HepG2 (cell line): ENCODE results near the gene IGFLR1. TPM values are rescaled to one million over a fixed set of nuclear protein-coding genes. Genes with fewer than 3 reads are reported as not detected.

Experiments used
- ATAC-seq: fragments of 200-7000 bp; cut with Tn5 transposase; 3 replicates; pipeline ENCODE4 v1.9.1; 2020; ENCODE audit warnings: mild to moderate bottlenecking, moderate library complexity
- BruUV-seq: library from RNA; stranded (reverse); fragments of 400-500 nt; replicated peaks from 2 replicates; lab custom pipeline; 2021; lab: Mats Ljungman, UMichigan
- CTCF ChIA-PET: fragments of 300-600 bp; formaldehyde crosslinking; extraction: SDS; loops from one replicate; lab custom pipeline; 2021; ENCODE audit warnings: low total read pairs, inconsistent platforms, low intra/inter-chr PET ratio; lab: Yijun Ruan, JAX
- POLR2A ChIA-PET: fragments of 350-600 bp; sonication (Branson Sonifier 250); formaldehyde crosslinking; loops from one replicate; lab custom pipeline; 2020; ENCODE audit warnings: antibody characterized with exemption, inconsistent platforms; lab: Yijun Ruan, JAX
- DNase-seq: peaks from one replicate; pipeline ENCODE4 v3.0.0-alpha.2; 2015; ENCODE audit warnings: low spot score
- FAIRE-seq: peaks from 3 replicates; lab custom pipeline; 2011; peaks lifted over from hg19 to GRCh38; lab: Jason Lieb, UNC
- H2AFZ ChIP-seq: one replicate; pipeline ENCODE4 v1.6.1; 2011; ENCODE audit warnings: low read length, inconsistent platforms
- H3K27ac ChIP-seq: fragments of 300-600 bp; 3 replicates; pipeline ENCODE4 v1.8.0; 2011; ENCODE audit warnings: mixed run types, mild to moderate bottlenecking, mixed read lengths, low read length, inconsistent platforms; ENCODE audit not compliant: insufficient read depth; ENCODE audit errors: extremely low read length
- H3K27me3 ChIP-seq, 2 experiments: fragments of 200-600 bp in 1 of 2; 2 replicates in 1 of 2; 3 replicates in 1 of 2; pipeline versions ENCODE4 v1.6.0 to v1.8.0; 2011; ENCODE audit warnings: low read length in 2 of 2, mild to moderate bottlenecking in 2 of 2, moderate library complexity in 2 of 2, inconsistent platforms in 1 of 2; ENCODE audit not compliant: insufficient read depth in 2 of 2, control insufficient read depth in 1 of 2
- H3K36me3 ChIP-seq, 2 experiments: fragments of 200-600 bp in 1 of 2; replicated peaks in 1 of 2; 2 replicates in 1 of 2; 3 replicates in 1 of 2; pipeline versions ENCODE4 v1.5.1 to v1.8.0; 2011; ENCODE audit warnings: low read length in 2 of 2, inconsistent platforms in 1 of 2; ENCODE audit not compliant: insufficient read depth in 2 of 2, control insufficient read depth in 1 of 2
- H3K4me1 ChIP-seq: 2 replicates; pipeline ENCODE4 v1.5.1; 2012; ENCODE audit warnings: low read length, inconsistent platforms; ENCODE audit not compliant: insufficient read depth
- H3K4me2 ChIP-seq: 2 replicates; pipeline ENCODE4 v1.6.0; 2011; ENCODE audit warnings: low read depth, low read length, inconsistent platforms
- H3K4me3 ChIP-seq, 3 experiments: fragments of 200-600 bp in 1 of 3; sonication (generic), shearing (Covaris generic) in 1 of 3; replicated peaks in 1 of 3; 2 replicates each; pipeline ENCODE4 v1.5.1; 2011 to 2016; ENCODE audit warnings: low read length in 3 of 3, inconsistent platforms in 2 of 3, low read depth in 2 of 3, mild to moderate bottlenecking in 2 of 3, control low read depth in 1 of 3, mixed read lengths in 1 of 3; ENCODE audit not compliant: insufficient read depth in 1 of 3
- H3K79me2 ChIP-seq: one replicate; pipeline ENCODE4 v1.6.1; 2011; ENCODE audit warnings: low read length, inconsistent platforms; ENCODE audit not compliant: insufficient read depth
- H3K9ac ChIP-seq: 2 replicates; pipeline ENCODE4 v1.6.0; 2011; ENCODE audit warnings: mild to moderate bottlenecking, low read depth, low read length, inconsistent platforms; ENCODE audit not compliant: insufficient read depth
- H3K9me3 ChIP-seq: 2 replicates; pipeline ENCODE4 v1.5.1; 2012; ENCODE audit warnings: mild to moderate bottlenecking, low read length
- H4K20me1 ChIP-seq: 2 replicates; pipeline ENCODE4 v1.6.0; 2011; ENCODE audit warnings: inconsistent platforms, mild to moderate bottlenecking, low read length, moderate library complexity; ENCODE audit not compliant: insufficient read depth
- AGO2 ChIP-seq: fragments of 200-400 bp; formaldehyde crosslinking; optimal IDR thresholded peaks from 2 replicates; pipeline ENCODE3; 2017; ENCODE audit warnings: mild to moderate bottlenecking, low read depth, low read length, moderate library complexity
- ATRX ChIP-seq: sonication (generic); formaldehyde crosslinking; IDR thresholded peaks from 2 replicates; pipeline ENCODE4 v1.4.0; 2020; ENCODE audit warnings: missing genetic modification reagents, borderline replicate concordance
- CENPT ChIP-seq: sonication (generic); formaldehyde crosslinking; IDR thresholded peaks from 2 replicates; pipeline ENCODE4 v1.8.0; 2022; ENCODE audit warnings: low read depth, mild to moderate bottlenecking, moderate library complexity, missing genetic modification reagents
- HMG20A ChIP-seq: IDR thresholded peaks from 2 replicates; pipeline ENCODE4 v1.6.1; 2016; ENCODE audit warnings: borderline replicate concordance
- HNRNPK ChIP-seq: fragments of 200-400 bp; formaldehyde crosslinking; IDR thresholded peaks from 2 replicates; pipeline ENCODE4 v1.6.1; 2018; ENCODE audit warnings: low read length, low read depth, moderate library complexity, mild to moderate bottlenecking; ENCODE audit not compliant: poor library complexity, severe bottlenecking
- HNRNPL ChIP-seq: fragments of 200-400 bp; formaldehyde crosslinking; IDR thresholded peaks from 2 replicates; pipeline ENCODE4 v1.6.1; 2017; ENCODE audit warnings: mild to moderate bottlenecking, low read depth, low read length
- KDM6A ChIP-seq: IDR thresholded peaks from 2 replicates; pipeline ENCODE4 v1.6.1; 2016; ENCODE audit warnings: low read depth
- ZFAT ChIP-seq: sonication (generic); formaldehyde crosslinking; conservative IDR thresholded peaks from 2 replicates; pipeline ENCODE4 v1.8.1; 2023; ENCODE audit warnings: missing genetic modification reagents, inconsistent platforms
- WGBS: methylation state at CpG from one replicate; pipeline ENCODE4 v1.1.6; 2017; ENCODE audit warnings: low lambda C conversion rate; 5-methylcytosine and 5-hydroxymethylcytosine counted together
- in situ Hi-C: cut with HindIII; loops from 2 replicates; pipeline ENCODE4 v1.10.0; 2017; ENCODE audit warnings: low pct_unique_long_range_greater_than_20kb; ENCODE audit not compliant: extremely low pct_ligation_motif_present
- intact Hi-C: fragments of 100-400 bp; cut with micrococcal nuclease; formaldehyde crosslinking; loops from one replicate; pipeline ENCODE4 v1.10.0; 2022; ENCODE audit not compliant: unreplicated experiment
- polyA plus RNA-seq, 8 experiments: library from polyadenylated mRNA; depleted of rRNA in 3 of 8; stranded (reverse) in 7 of 8; unstranded in 1 of 8; fragments of >200 nt; fragmentation: Illumina TruSeq in 4 of 8; extraction: Trizol in 4 of 8; gene quantifications; 2 replicates each; pipeline versions ENCODE4 v1.2.1 to v1.2.3, GENCODE V29; 2011 to 2016; ENCODE audit warnings: low read depth in 4 of 8, missing spikeins in 1 of 8, mixed read lengths in 1 of 8; ENCODE audit not compliant: insufficient read depth in 1 of 8
- total RNA-seq, 5 experiments: library from RNA; depleted of rRNA; stranded (reverse); fragments of >200 nt; fragmentation: Illumina TruSeq; extraction: Trizol; gene quantifications; 2 replicates each; pipeline ENCODE4 v1.2.3, GENCODE V29; 2016; ENCODE audit warnings: low read depth in 1 of 5
- TF ChIP-seq, protein P1 (sequence below): sonication (generic); formaldehyde crosslinking; conservative IDR thresholded peaks from 2 replicates; pipeline ENCODE4 v1.4.0; 2020; ENCODE audit warnings: mild to moderate bottlenecking, missing genetic modification reagents, moderate library complexity
- TF ChIP-seq, protein P2 (sequence below): sonication (generic); formaldehyde crosslinking; IDR thresholded peaks from 2 replicates; pipeline ENCODE4 v1.4.0; 2020; ENCODE audit warnings: mild to moderate bottlenecking, missing genetic modification reagents
- TF ChIP-seq, protein P3 (sequence below): sonication (generic); formaldehyde crosslinking; IDR thresholded peaks from 2 replicates; pipeline ENCODE4 v1.4.0; 2020; ENCODE audit warnings: missing genetic modification reagents
- TF ChIP-seq, protein P4 (sequence below): sonication (generic); formaldehyde crosslinking; IDR thresholded peaks from 2 replicates; pipeline ENCODE4 v1.5.1; 2020; ENCODE audit warnings: mild to moderate bottlenecking, missing genetic modification reagents

IGFLR1 gene
- total and polyA plus RNA-seq, 2 of the 13 experiments (the other 11 are each of a cell fraction or from before 2014, with no cell fraction given) = 5.4 to 8.9 TPM

DNA sequence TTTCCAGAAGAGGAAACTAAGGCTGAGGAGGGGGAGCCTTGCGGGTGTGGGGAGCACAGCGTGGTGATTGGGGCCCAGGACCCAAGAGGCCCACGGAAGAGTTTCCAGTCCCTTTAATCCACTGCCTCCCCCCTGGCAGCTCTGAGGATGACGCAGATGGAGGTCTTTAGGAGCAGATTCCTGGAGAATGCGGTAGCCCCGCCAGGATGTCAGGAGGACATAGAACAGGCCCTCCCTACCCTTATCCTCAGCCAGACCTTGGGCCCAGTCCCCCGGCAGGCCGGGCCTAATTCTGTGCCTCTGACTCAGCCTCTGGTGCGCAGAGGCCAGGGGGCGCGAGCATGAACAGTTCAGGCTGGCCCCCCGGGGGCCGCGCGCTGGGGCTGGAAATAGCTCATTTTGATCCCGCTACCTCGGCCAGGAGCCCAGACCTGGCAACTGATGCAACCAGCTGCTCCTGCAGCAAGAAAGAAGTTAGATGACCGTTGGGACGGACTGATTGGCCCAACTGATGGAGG, 15.0 kb upstream of the IGFLR1 start (continued):
- TF ChIP-seq, protein P1, sequence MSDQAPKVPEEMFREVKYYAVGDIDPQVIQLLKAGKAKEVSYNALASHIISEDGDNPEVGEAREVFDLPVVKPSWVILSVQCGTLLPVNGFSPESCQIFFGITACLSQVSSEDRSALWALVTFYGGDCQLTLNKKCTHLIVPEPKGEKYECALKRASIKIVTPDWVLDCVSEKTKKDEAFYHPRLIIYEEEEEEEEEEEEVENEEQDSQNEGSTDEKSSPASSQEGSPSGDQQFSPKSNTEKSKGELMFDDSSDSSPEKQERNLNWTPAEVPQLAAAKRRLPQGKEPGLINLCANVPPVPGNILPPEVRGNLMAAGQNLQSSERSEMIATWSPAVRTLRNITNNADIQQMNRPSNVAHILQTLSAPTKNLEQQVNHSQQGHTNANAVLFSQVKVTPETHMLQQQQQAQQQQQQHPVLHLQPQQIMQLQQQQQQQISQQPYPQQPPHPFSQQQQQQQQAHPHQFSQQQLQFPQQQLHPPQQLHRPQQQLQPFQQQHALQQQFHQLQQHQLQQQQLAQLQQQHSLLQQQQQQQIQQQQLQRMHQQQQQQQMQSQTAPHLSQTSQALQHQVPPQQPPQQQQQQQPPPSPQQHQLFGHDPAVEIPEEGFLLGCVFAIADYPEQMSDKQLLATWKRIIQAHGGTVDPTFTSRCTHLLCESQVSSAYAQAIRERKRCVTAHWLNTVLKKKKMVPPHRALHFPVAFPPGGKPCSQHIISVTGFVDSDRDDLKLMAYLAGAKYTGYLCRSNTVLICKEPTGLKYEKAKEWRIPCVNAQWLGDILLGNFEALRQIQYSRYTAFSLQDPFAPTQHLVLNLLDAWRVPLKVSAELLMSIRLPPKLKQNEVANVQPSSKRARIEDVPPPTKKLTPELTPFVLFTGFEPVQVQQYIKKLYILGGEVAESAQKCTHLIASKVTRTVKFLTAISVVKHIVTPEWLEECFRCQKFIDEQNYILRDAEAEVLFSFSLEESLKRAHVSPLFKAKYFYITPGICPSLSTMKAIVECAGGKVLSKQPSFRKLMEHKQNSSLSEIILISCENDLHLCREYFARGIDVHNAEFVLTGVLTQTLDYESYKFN (CRISPR knock-in tag) = peak; percentile 13; the same call in 1 of the 2 replicates
- TF ChIP-seq, protein P2, sequence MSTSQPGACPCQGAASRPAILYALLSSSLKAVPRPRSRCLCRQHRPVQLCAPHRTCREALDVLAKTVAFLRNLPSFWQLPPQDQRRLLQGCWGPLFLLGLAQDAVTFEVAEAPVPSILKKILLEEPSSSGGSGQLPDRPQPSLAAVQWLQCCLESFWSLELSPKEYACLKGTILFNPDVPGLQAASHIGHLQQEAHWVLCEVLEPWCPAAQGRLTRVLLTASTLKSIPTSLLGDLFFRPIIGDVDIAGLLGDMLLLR (CRISPR knock-in tag) = no peak; the same call in 1 of the 2 replicates
- TF ChIP-seq, all 625 proteins: peak for 22

DNA sequence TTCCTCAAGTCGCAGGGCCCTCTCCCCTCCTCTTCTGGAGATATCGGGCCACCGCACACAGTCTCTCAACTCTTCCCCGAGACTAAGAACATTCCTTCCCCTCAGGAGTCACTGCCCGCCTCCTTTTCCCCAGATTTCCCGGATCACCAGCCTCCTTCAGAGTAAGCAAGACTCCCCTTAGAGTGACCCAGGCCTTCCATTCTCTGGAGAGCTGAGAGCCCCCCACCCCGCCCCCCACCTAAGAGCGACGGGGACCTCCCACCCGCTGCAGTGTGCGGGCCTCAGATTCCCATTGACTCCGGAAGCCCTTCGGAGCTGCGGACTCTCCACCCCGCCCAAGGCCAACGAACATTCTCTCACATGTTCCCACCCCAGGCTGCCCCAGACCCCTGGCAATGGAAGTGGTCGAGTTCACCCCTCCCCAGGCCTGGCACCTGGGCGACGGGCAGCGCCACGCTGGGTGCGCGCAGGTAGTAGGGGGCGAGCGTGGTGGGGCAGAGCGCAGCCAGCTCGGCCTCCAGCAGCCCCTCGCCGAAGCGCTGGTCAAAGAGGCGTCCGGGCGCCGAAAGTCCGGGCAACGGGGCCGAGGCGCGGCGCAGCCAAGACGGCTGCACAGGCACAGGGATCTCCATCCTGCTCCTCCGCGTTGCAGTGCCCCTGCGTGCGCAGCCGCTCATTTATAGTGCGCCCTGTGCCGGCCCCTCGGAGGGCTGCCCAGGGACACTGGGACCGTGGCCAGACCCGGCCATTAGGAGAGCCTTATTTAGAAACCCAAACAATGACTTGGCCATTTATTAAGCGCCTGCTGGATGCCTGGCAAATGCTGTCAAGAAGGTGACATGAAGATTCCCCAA, 14.4 kb upstream of the IGFLR1 start, which contains the start of gene HSPB6:
Gene HSPB6 (minus strand): TSS at position 653 of the 854 bp plus-strand sequence. CDS start 21 bp downstream, at position 632.
- CTCF ChIA-PET = no interaction called here
- POLR2A ChIA-PET = interaction anchor here (0.7 to 1.5 kb wide), 5 partner anchors 8 to 16 kb away, joined by 3 to 17 read pairs (median 5); partner anchors contain the start of genes LIN37, PSENEN and U2AF1L4
- intact Hi-C loops = no loop called here
- peak; percentile 19 for TF ChIP-seq HNRNPK
- TF ChIP-seq CENPT (CRISPR knock-in tag) = no peak
- no peak for TF ChIP-seq ZFAT
- TF ChIP-seq, protein P3, sequence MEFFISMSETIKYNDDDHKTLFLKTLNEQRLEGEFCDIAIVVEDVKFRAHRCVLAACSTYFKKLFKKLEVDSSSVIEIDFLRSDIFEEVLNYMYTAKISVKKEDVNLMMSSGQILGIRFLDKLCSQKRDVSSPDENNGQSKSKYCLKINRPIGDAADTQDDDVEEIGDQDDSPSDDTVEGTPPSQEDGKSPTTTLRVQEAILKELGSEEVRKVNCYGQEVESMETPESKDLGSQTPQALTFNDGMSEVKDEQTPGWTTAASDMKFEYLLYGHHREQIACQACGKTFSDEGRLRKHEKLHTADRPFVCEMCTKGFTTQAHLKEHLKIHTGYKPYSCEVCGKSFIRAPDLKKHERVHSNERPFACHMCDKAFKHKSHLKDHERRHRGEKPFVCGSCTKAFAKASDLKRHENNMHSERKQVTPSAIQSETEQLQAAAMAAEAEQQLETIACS = no peak
- TF ChIP-seq, protein P4, sequence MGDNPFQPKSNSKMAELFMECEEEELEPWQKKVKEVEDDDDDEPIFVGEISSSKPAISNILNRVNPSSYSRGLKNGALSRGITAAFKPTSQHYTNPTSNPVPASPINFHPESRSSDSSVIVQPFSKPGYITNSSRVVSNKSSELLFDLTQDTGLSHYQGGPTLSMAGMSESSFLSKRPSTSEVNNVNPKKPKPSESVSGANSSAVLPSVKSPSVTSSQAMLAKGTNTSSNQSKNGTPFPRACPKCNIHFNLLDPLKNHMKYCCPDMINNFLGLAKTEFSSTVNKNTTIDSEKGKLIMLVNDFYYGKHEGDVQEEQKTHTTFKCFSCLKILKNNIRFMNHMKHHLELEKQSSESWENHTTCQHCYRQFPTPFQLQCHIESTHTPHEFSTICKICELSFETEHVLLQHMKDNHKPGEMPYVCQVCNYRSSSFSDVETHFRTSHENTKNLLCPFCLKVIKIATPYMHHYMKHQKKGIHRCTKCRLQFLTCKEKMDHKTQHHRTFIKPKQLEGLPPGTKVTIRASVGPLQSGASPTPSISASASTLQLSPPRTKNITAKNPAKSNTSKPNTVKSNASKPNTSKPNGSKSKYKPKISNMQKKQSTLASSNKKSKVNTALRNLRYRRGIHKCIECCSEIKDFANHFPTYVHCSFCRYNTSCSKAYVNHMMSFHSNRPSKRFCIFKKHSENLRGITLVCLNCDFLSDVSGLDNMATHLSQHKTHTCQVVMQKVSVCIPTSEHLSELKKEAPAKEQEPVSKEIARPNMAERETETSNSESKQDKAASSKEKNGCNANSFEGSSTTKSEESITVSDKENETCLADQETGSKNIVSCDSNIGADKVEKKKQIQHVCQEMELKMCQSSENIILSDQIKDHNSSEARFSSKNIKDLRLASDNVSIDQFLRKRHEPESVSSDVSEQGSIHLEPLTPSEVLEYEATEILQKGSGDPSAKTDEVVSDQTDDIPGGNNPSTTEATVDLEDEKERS (CRISPR knock-in tag) = no peak
- TF ChIP-seq HNRNPL = no peak
- TF ChIP-seq KDM6A (CRISPR knock-in tag) = no peak
- TF ChIP-seq ATRX (CRISPR knock-in tag) = no peak
- peak; percentile 67 for TF ChIP-seq AGO2
- TF ChIP-seq HMG20A (CRISPR knock-in tag) = no peak

More for the DNA sequence above, 14.4 kb upstream of the IGFLR1 start, which contains the start of gene HSPB6:
- 98% methylated on average over 32 of the region's 52 CpGs for WGBS
- Histone ChIP-seq H3K79me2 (peaks cover 6% of the 10 kb centered on the region), H4K20me1 (no peaks in the 10 kb centered on the region), H3K27me3 (no peaks in the 10 kb centered on the region), H3K27ac (peak within 1 kb of the TSS; percentile 79), H3K9me3 (no peaks in the 10 kb centered on the region), H3K9ac (peak within 1 kb of the TSS; percentile 74), H3K4me3 (peak within 1 kb of the TSS; percentile 65 to 83 (median 79)), H3K4me1 (peaks cover 20% of the 10 kb centered on the region), H3K36me3 (peaks cover 3 to 28% of the 10 kb centered on the region in 2 experiments; a peak in 4 of 5 replicates), H2AFZ (no peak within 1 kb of the TSS), H3K4me2 (peak within 1 kb of the TSS; percentile 86)
- FAIRE-seq = no peak
- ATAC-seq = no peak
- BruUV-seq = no TSS peak
- DNase-seq = no peak
- in situ Hi-C loops = no loop called here
